ENCODE results near the gene RBL2.
A peak's percentile ranks its signal among the peaks of the same experiment; 100 is the strongest.

Gene RBL2

DNA sequence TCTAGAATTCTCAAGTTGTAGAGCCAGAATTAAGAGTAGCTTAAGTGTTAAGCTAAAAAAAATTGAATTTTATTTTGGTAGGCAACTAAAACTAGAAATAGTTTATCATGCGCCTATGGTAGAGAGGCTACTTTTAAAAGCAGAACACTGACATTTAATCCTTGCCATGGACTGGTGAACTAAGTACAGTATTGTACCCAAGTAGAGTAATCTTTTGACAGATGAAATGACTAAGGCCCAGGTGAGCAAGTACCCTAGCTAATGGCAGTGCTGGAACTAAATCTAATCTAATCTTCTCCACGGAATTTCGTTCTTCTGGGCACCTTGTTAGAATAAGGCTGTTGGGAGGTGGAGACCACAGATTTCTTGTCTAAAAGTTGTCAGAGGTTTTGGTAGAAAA, 11.8 kb downstream of the RBL2 start:
- DNase-seq (ENCODE audit: insufficient read length, low spot score) (no peak), FAIRE-seq (no peak)

DNA sequence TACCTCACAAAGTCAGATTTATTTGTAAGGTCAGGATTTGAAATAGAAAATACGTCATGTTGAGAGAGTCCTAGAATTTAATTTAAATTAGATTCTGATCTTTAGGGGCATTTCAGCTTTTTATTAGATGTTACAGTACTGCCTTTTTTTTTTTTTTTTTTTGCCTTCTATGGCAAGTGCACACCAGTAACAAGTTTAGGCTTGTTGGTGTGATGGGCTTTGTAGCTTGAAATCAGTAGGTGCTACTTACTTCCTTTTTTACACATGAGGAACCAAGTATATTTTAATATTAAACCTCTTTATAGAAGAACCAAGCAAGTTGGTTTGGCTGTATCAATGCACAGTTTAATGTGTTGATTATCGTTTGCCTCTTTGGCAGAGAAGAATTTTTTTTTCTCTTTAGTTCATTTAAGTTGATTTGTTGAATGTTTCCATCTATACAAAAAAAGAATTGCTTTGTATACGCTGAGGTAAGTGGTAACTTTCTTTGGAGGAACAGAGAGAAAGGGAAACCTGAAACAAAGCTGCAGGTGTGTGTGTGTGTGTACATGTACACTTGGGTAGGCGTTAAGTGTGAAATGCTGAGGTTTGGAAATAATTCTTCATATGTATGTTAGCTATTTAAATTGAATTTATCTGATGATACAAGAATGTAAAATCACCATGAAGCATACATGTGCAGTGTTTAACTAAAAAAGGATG, 15.7 kb downstream of the RBL2 start:
- FAIRE-seq (no peak), DNase-seq (ENCODE audit: insufficient read length, low spot score) (no peak)

DNA sequence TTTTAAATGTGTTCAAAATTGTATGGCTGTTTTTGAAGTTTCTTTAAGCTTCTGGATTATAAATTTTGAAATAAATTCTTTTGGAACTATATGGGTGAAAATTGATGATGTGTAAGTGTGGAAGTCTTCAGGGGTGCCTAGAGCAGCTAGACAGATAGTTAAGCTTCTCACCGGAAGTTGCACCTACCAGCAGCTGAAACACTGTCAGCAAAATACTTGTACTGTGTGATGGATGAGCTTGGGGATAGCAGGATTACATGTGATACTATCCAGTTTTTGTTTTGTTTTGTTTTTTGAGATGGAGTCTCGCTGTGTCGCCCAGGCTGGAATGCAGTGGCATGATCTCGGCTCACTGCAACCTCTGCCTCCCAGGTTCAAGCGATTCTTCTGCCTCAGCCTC, 19.7 kb downstream of the RBL2 start:
- no peak for DNase-seq (ENCODE audit: insufficient read length, low spot score)
- no peak for FAIRE-seq

DNA sequence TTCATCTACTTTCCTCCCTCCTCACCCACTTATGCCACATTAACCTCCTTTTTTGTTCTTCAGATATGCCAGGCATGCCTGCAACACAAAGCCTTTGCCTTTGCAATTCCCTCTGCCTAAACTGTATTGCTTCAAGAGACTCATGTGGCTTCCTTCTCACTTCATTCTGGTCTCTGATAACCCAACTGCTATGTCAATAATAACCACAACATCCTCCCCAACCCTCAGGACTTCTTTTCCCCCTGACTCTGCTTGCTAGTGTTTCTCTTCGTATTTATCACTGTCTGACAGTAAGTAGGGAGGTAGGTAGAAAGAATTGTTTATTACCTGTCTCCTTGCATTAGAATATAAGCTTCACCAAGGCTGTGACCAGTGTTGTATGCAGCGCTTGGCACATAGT, 22.4 kb downstream of the RBL2 start:
- FAIRE-seq (no peak), DNase-seq (ENCODE audit: insufficient read length, low spot score) (no peak)

DNA sequence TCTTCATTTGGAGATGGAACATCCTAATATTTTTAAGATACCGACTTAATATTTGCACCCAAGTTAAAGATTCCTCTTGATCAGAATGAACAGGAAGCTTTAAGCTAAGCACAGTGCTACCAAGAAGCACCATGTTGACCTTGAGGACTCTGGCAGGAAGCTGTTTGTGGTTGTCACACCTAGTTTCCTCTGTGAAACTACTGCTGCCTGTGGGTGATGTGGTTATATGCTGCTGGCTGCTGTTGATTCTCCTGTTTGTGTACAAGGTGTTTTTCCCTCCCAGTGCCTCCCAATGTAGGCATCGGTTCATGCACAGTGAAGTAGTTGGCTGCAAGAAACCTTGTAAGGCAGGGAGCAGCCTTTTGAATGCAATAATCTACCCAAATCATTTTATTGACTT, 23.4 kb downstream of the RBL2 start:
- DNase-seq (ENCODE audit: insufficient read length, low spot score) (peak; percentile 70), FAIRE-seq (peak; percentile 100)

DNA sequence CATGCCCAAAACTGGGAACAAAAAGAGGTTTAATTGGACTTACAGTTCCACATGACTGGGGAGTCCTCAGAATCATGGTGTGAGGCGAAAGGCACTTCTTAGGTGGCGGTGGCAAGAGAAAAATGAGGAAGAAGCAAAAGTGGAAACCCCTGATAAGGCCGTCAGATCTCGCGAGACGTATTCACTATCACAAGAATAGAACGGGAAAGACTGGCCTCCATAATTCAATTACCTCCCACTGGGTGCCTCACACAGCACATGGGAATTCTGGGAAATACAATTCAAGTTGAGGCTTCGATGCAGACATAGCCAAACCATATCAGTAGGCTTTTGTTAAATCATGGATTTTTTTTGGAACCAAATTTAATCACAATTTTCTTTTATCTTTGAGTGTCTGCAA, 24.4 kb downstream of the RBL2 start:
- DNase-seq (ENCODE audit: insufficient read length, low spot score): no peak

GRCh38 chr16:53465606-53466280, 31.5 kb downstream of the RBL2 start:
- FAIRE-seq: no peak
- DNase-seq (ENCODE audit: insufficient read length, low spot score): no peak

More for the DNA sequence above, 24.4 kb downstream of the RBL2 start:
- no peak for FAIRE-seq

DNA sequence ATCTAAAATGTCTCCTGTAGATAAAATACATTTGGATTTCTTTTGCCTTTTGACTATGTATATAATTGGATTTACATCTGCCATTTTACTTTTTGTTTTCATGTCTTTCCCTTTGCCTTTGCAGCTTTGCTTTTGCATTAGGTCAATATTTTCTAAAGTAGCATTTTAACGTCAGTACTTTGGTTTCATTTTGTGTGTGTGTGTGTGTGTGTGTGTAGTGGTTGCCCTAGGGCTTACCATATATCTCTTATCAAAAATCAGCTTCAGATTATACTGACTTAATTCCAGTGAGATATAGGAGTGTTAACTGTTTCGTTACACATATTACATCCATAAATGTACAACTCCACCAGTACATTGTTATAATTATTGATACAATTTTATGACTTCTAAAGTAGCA, 42.6 kb downstream of the RBL2 start:
- FAIRE-seq: no peak
- DNase-seq (ENCODE audit: insufficient read length, low spot score): no peak

DNA sequence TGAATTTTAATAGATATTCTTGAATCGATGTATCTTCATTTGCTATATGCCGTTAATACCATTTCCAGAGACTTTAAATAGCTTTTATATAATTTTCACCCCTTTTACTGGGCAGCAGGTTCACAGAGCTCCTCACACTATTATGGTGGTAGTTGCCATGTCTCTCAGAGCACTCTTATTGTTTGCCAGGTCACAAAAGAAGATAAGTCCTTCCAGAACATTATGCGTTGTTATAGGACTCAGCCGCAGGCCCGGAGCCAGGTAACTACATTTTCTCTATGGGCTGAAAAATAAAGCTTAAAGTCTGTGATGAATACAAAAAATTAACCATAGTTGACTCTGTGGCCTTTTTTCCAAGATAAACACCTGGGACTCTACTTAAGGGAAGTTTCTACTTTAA, 44.7 kb downstream of the RBL2 start:
- DNase-seq (ENCODE audit: insufficient read length, low spot score) (no peak), FAIRE-seq (no peak)

GRCh38 chr16:53480394-53480793, 46.1 kb downstream of the RBL2 start:
- no peak for DNase-seq (ENCODE audit: insufficient read length, low spot score)
- no peak for FAIRE-seq

DNA sequence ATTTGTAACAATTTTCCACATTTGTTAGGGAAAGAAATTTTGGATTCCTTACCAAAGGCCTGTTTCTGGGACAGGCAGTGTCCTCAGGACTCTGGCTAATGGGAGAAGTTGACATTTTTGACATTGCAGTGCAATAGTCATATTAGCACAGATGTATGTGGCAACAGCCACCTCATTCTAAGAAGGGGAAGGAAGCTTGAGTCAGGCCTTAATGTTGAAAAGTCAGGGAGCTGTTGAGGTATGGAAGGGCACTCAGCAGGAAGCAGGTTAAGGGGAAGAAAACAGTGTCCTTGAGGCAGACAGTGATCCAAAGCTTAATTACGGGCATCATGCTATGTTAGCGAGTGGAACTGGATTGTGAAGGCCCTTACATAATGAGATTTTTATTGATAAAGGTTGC, 47.9 kb downstream of the RBL2 start:
- no peak for DNase-seq (ENCODE audit: insufficient read length, low spot score)
- no peak for FAIRE-seq

DNA sequence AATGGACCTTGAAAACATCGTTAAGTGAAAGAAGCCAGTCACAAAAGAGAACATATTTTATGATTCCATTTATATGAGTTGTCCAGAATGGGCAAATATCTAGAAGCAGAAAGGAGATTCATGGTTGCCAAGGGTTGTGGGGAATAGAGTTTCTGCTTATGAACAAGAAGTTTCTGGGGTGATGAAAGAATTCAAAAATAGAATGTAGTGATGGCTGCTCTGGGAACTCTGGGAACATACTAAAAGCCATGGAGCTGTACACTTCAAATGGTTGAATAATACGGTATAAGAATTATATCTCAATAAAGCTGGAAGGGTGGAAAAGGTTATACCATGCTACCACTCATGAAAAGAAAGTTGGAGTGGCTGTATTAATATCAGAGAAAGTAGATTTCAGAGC, 50.3 kb downstream of the RBL2 start:
- DNase-seq (ENCODE audit: insufficient read length, low spot score) (no peak), FAIRE-seq (no peak)

DNA sequence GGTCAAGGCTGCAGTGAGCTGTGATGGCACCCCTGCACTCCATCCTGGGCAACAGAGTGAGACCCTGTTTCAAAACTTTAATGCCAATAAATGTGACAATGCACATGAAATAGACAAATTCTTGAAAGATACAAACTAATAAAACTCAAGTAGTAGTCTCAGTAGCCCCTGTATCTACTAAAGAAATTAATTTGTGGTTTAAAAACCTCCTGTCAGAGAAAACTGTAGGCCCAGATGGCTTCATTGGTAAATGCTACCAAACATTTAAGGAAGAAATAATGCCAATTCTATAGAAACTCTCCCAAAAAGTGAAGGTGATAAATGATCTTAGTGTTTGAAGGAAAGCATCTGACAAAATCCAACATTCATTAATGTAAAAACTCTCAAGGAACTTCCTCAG, 52.0 kb downstream of the RBL2 start:
- DNase-seq (ENCODE audit: insufficient read length, low spot score) (no peak), FAIRE-seq (peak; percentile 14)

- FAIRE-seq (no peak), DNase-seq (ENCODE audit: insufficient read length, low spot score) (no peak)
Measured at GRCh38 chr16:53489755-53490154, 55.5 kb downstream of the RBL2 start.

GRCh38 chr16:53492503-53492902, 58.2 kb downstream of the RBL2 start:
- FAIRE-seq: no peak
- no peak for DNase-seq (ENCODE audit: insufficient read length, low spot score)

DNA sequence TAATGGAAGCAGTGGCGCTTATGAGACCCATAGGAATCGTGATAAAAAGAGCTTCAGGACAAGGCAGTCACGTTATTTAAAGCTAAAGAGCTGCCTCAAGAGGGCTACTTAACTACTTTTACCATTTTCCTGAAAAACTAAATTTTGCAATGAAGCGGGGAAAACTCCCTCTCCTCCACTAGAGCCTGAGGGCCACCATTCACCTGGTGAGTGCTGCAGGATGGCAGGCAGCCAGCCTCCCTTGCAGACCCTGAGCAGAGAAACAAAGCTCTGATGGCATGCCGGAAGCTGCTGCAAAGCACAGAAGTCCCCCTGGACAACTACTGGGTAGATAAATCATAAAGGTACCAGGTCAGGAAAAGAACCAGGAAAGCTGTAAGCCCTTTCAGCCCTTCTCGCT, 60.4 kb downstream of the RBL2 start:
- DNase-seq (ENCODE audit: insufficient read length, low spot score) (no peak), FAIRE-seq (no peak)

DNA sequence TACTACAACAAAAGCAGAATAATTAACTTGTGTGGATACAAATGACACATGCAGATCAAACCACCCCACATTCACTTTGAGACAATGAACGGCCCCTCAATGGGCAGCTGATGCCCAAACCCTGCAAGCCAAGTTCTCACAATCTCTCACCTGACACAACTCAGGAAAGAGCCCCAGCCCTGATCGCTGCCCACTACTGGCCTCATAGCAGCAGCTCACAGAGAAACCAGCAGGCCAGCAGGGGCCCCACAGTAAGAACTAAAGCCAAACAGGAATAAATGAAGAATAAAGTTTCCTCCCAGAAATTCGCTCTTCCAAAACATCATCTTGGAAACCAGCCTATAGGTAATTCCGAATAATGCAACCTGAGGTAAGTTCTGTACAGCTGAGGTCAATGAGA, 61.1 kb downstream of the RBL2 start:
- FAIRE-seq: no peak

GRCh38 chr16:53498984-53499383, 64.7 kb downstream of the RBL2 start:
- no peak for FAIRE-seq
- no peak for DNase-seq (ENCODE audit: insufficient read length, low spot score)

More for the DNA sequence above, 61.1 kb downstream of the RBL2 start:
- DNase-seq (ENCODE audit: insufficient read length, low spot score): no peak

GRCh38 chr16:53501216-53501859, 67.1 kb downstream of the RBL2 start:
- FAIRE-seq (no peak), DNase-seq (ENCODE audit: insufficient read length, low spot score) (no peak)

DNA sequence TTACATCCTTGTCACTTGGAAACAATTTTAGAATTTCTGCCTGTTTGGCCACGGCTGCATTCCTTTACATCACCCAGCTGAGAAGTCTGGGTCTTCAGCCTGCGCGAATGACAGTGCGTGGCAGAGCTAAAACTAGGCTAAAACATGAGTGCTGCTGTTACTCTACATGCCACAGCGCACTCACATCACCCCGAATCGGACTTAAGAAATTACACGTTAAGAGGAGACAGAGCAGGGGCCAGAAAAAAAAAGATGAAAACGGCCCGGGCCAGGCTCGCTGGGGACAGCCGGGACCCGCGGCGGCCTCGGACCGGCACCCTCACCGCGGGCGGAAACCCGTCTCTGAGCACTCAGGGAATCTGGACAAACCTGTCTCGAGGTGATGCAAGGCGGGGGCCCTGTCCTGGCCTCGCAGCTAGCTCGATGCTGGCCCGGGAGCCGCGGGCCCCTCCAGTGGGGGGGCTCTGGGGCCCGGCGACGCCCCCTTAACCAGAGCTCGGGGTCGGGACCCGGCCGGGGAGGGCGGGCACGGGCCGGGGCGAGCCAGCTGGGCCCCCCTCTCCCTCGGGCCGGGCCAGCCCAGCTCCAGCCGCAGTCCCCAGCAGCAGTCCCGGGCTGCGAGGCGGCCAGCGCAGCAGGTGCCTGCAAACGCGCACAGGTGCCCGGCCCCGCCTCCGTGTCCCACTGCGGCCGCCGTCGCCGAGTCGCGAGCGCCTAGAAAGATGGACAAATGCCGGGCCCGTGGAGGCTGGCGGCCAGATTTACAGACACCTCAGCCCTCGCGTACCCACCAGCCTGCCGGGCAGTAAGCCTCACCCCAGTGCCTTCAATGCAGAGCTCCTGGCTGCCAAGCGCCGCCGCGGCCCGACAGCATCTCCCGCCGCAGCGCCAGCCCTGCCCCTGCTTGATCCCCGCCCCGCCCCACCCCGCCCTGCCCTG, 68.3 kb downstream of the RBL2 start, which contains the start of gene AKTIP:
TSS of gene AKTIP (minus strand) at position 879 of the 939 bp plus-strand sequence. CDS start 2,950 bp downstream, outside the sequence.
- DNase-seq (ENCODE audit: insufficient read length, low spot score): peak; percentile 27
- no peak for FAIRE-seq
